Sigmoid colon (tissue), 4 donors: ENCODE measurements around the gene EXOC3L4.

Experiments
- CTCF ChIP-seq, 4 experiments: fragments of 450-650 bp in 3 of 4; fragments of 200-600 bp in 1 of 4; IDR thresholded peaks; one replicate each; pipeline ENCODE4 v1.5.1; 2016 to 2019; ENCODE audit warnings: antibody characterized with exemption in 4 of 4, mild to moderate bottlenecking in 3 of 4, moderate library complexity in 2 of 4
- EP300 ChIP-seq, 4 donors: sonication (generic); formaldehyde crosslinking; IDR thresholded peaks; one replicate each; pipeline ENCODE4 v1.6.1; 2017; ENCODE audit warnings: antibody characterized with exemption in 4 of 4
- POLR2A ChIP-seq, 2 donors: fragments of 450-650 bp; IDR thresholded peaks; one replicate each; pipeline ENCODE4 v1.6.1; 2016; ENCODE audit warnings: antibody characterized with exemption in 2 of 2, mild to moderate bottlenecking in 2 of 2, moderate library complexity in 2 of 2
- POLR2AphosphoS5 ChIP-seq, 4 donors: sonication (generic); formaldehyde crosslinking; IDR thresholded peaks; one replicate each; pipeline ENCODE4 v1.6.1; 2017; ENCODE audit warnings: antibody characterized with exemption in 4 of 4

- no peak for TF ChIP-seq POLR2A (IDR thresholded peaks at IDR 0.05)
- TF ChIP-seq EP300 (IDR thresholded peaks at IDR 0.05): no peak
- TF ChIP-seq CTCF (IDR thresholded peaks at IDR 0.05): no peak
- peak in 1 of 4 donors; percentile 18 for TF ChIP-seq POLR2AphosphoS5 (IDR thresholded peaks at IDR 0.05)
Observed at GRCh38 chr14:103109535-103110441, 15.3 kb downstream of the EXOC3L4 start.
